Thoracic aorta (tissue), 2 donors: ENCODE data around the gene MTREX. TPM values are rescaled to one million over a fixed set of nuclear protein-coding genes. Genes with fewer than 3 reads are reported as not detected.
A peak's percentile ranks its signal among the peaks of the same experiment; 100 is the strongest.

Experiments used
- ATAC-seq: fragments of 150-250 bp; one replicate; pipeline ENCODE4 v1.8.0; 2017; ENCODE audit warnings: low read depth; ENCODE audit not compliant: insufficient number of reproducible peaks, low FRiP score
- DNase-seq: peaks from one replicate; pipeline ENCODE4 v3.0.0-alpha.2; 2020; ENCODE audit warnings: low spot score
- H3K27ac ChIP-seq, 2 donors: fragments of 200-600 bp; sonication (generic); 1 replicate in 1 of 2; 2 replicates in 1 of 2; pipeline ENCODE4 v1.5.1; 2016; ENCODE audit warnings: mild to moderate bottlenecking in 2 of 2, moderate library complexity in 2 of 2
- H3K27me3 ChIP-seq: fragments of 200-600 bp; sonication (generic); replicated peaks from 2 replicates; pipeline ENCODE4 v1.6.0; 2016; ENCODE audit warnings: mild to moderate bottlenecking; ENCODE audit not compliant: insufficient read depth
- H3K36me3 ChIP-seq: fragments of 200-600 bp; sonication (generic); one replicate; pipeline ENCODE4 v1.5.1; 2016
- H3K4me1 ChIP-seq, 2 donors: fragments of 200-600 bp; sonication (generic); 1 replicate in 1 of 2; 2 replicates in 1 of 2; pipeline versions ENCODE4 v1.5.1 to v1.6.0; 2016; ENCODE audit warnings: low read depth in 2 of 2, mild to moderate bottlenecking in 1 of 2; ENCODE audit not compliant: control insufficient read depth in 1 of 2
- H3K4me3 ChIP-seq: fragments of 200-600 bp; sonication (generic); 2 replicates; pipeline ENCODE4 v1.5.1; 2016; ENCODE audit warnings: mild to moderate bottlenecking
- H3K9me3 ChIP-seq: fragments of 200-600 bp; sonication (generic); 2 replicates; pipeline ENCODE4 v1.5.1; 2016
- CTCF ChIP-seq: fragments of 200-600 bp; sonication (generic); IDR thresholded peaks from one replicate; pipeline ENCODE4 v1.5.1; 2019; ENCODE audit warnings: antibody characterized with exemption
- total RNA-seq, 2 donors: library from RNA; depleted of rRNA; stranded (reverse); fragments of >200 nt; gene quantifications; one replicate each; pipeline versions ENCODE4 v1.1.0 to v1.2.3, GENCODE V29; 2016

The MTREX gene
- total RNA-seq, 2 donors from 2014 or later, result 42.4 to 61.6 TPM

- no peaks in the 10 kb centered on the region for H3K27me3 ChIP-seq
- DNase-seq (no peak), ATAC-seq (no peak)
- H3K36me3 ChIP-seq, result peaks cover 20% of the 10 kb centered on the region
- no peak overlapping the region for H3K4me3 ChIP-seq
- peaks cover 3 to 6% of the 10 kb centered on the region in 2 donors for H3K4me1 ChIP-seq
- H3K27ac ChIP-seq, result no peak overlapping the region
- TF ChIP-seq CTCF, result no peak
- no peaks in the 10 kb centered on the region for H3K9me3 ChIP-seq
These were observed 102.0 kb downstream of the MTREX start for GRCh38 chr5:55409775-55410174.

GRCh38 chr5:55410845-55411244 lies 103.1 kb downstream of the MTREX start:
- H3K9me3 ChIP-seq, result no peaks in the 10 kb centered on the region
- ATAC-seq (no peak), DNase-seq (no peak)
- no peak overlapping the region for H3K27ac ChIP-seq
- H3K36me3 ChIP-seq, result peaks cover 16% of the 10 kb centered on the region
- H3K4me1 ChIP-seq, result peaks cover 10% of the 10 kb centered on the region in 2 donors
- no peak overlapping the region for H3K4me3 ChIP-seq
- TF ChIP-seq CTCF, result no peak
- H3K27me3 ChIP-seq, result no peaks in the 10 kb centered on the region

DNA sequence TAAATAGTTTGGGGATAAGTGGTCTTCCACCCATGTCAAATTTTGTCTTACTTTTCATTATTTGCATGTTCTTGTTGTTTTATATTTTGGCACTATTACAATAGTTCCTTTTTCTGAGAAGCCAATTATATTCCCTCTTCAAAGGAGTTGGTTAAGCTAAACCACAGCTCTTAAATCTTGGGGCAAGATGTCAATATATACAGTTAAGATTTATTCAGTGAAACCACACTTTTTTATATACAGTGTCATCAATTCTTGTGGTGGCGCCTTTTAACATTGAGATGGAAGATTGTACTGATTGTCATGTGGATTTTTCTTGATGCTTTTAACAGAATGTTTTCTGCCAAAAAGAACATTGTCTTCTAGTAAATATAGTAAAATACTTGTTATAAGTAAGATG lies 104.1 kb downstream of the MTREX start:
- Histone ChIP-seq H3K4me3 (no peak overlapping the region), H3K4me1 (peaks cover 11% of the 10 kb centered on the region in 2 donors), H3K36me3 (peaks cover 11% of the 10 kb centered on the region), H3K27ac (no peak overlapping the region), H3K9me3 (no peaks in the 10 kb centered on the region), H3K27me3 (no peaks in the 10 kb centered on the region)
- no peak for DNase-seq
- TF ChIP-seq CTCF, result no peak
- no peak for ATAC-seq

- Histone ChIP-seq H3K4me1 (peaks cover 5 to 12% of the 10 kb centered on the region in 2 donors), H3K27ac (no peak overlapping the region), H3K36me3 (peaks cover 11% of the 10 kb centered on the region), H3K4me3 (no peak overlapping the region), H3K27me3 (no peaks in the 10 kb centered on the region), H3K9me3 (no peaks in the 10 kb centered on the region)
- ATAC-seq, result no peak
- no peak for TF ChIP-seq CTCF
- no peak for DNase-seq
These were observed 105.9 kb downstream of the MTREX start for GRCh38 chr5:55413644-55414043.

DNA sequence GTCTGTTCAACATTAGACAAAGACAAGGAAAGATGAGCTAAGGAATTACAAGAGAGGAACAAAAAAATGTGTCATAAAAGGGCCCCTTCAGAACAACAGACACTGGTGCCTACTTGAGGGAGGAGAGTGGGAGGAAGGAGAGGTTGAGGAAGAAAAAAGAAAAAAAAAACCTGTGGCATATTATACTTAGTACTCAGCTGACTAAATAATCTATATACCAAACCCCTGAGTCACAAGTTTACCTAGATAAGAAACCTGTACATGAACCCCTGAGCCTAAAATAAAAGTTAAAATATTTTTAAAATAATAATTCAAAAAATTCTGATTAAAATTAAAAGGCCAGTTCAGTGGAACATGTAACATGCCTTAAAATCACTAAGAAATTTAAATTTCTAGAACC lies 107.3 kb downstream of the MTREX start:
- Histone ChIP-seq H3K27me3 (no peaks in the 10 kb centered on the region), H3K27ac (peak overlapping the region; percentile 7 to 38), H3K4me1 (peaks cover 16 to 27% of the 10 kb centered on the region in 2 donors), H3K4me3 (no peak overlapping the region), H3K36me3 (peaks cover 11% of the 10 kb centered on the region), H3K9me3 (no peaks in the 10 kb centered on the region)
- no peak for DNase-seq
- no peak for ATAC-seq
- TF ChIP-seq CTCF, result no peak
